Measurements from ENCODE around the gene MACROD2.

GRCh38 chr20:15346657-15347280 is 1351.5 kb downstream of the MACROD2 start:
- TF ChIP-seq POLR2A (IDR thresholded peaks at IDR 0.05) (no peak), CTCF (IDR thresholded peaks at IDR 0.05) (no peak)
